ENCODE data around the gene C4orf50. TPM values are rescaled to one million over a fixed set of nuclear protein-coding genes. Genes with fewer than 3 reads are reported as not detected.
A peak's percentile ranks its signal among the peaks of the same experiment; 100 is the strongest.

C4orf50 gene
- total and polyA plus RNA-seq, 2 experiments from 2014 or later = 0.06 to 0.31 TPM

- TF ChIP-seq EZH2phosphoT487 (IDR thresholded peaks at IDR 0.05; ENCODE audit: unreplicated experiment) (no peak), CTCF (conservative IDR thresholded peaks at IDR 0.05; ENCODE audit: low read depth in 2 of 2) (peak; percentile 56 to 78)
- Histone ChIP-seq H3K4me1 (ENCODE audit: insufficient read depth) (no peaks in the 10 kb centered on the region), H3K9me2 (ENCODE audit: insufficient read depth) (no peaks in the 10 kb centered on the region), H3K27ac (ENCODE audit: low read depth) (no peak overlapping the region), H3K27me3 (ENCODE audit: insufficient read depth) (no peaks in the 10 kb centered on the region), H3F3A (replicated peaks; ENCODE audit: low read depth) (no peaks in the 10 kb centered on the region), H4K20me1 (replicated peaks; ENCODE audit: insufficient read depth) (no peaks in the 10 kb centered on the region), H3K36me3 (ENCODE audit: insufficient read depth) (no peaks in the 10 kb centered on the region), H3K4me2 (no peak overlapping the region), H2AFZ (no peak overlapping the region), H3K4me3 (no peak overlapping the region), H3K79me2 (replicated peaks; ENCODE audit: insufficient read depth) (no peaks in the 10 kb centered on the region)
- DNase-seq (ENCODE audit: low spot score) (peak; percentile 70), ATAC-seq (peak; percentile 94)
- Mint-ChIP-seq H3K27me3 (ENCODE audit: insufficient read depth, low read depth, poor library complexity) (peaks cover 2% of the 10 kb centered on the region), H3K4me3 (no peak overlapping the region), H3K9me3 (no peaks in the 10 kb centered on the region), H3K36me3 (ENCODE audit: low read depth) (no peaks in the 10 kb centered on the region), H3K4me1 (no peaks in the 10 kb centered on the region; the same call in 2 of the 3 replicates), H3K27ac (no peak overlapping the region)
Measured at GRCh38 chr4:6044805-6045204, 26.6 kb upstream of the C4orf50 start.

DNA sequence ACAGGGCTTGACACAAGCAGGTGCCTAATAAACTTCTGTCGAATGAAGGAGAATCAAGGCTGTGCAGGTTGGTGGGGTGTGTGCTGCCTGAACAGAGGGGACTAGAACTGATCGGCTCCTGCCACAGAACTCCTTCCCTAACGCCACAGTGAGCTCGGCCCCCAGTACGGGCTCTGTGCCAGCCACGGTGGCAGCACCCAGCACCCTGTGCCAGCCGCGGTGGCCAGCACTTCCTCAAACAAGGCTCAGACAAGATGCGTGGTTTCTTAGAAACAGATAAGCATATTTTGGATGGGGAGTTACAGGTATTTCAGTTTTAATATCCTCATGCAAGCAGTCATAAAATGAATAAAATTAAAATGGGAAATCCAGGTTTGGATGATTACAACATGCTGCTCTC is 26.0 kb upstream of the C4orf50 start:
- Histone ChIP-seq H3K4me3 (no peak overlapping the region), H3K4me1 (ENCODE audit: insufficient read depth) (no peaks in the 10 kb centered on the region), H4K20me1 (replicated peaks; ENCODE audit: insufficient read depth) (no peaks in the 10 kb centered on the region), H3K27me3 (ENCODE audit: insufficient read depth) (no peaks in the 10 kb centered on the region), H3K36me3 (ENCODE audit: insufficient read depth) (no peaks in the 10 kb centered on the region), H3K27ac (ENCODE audit: low read depth) (no peak overlapping the region), H3K4me2 (no peak overlapping the region), H2AFZ (no peak overlapping the region), H3K9me2 (ENCODE audit: insufficient read depth) (no peaks in the 10 kb centered on the region), H3F3A (replicated peaks; ENCODE audit: low read depth) (no peaks in the 10 kb centered on the region), H3K79me2 (replicated peaks; ENCODE audit: insufficient read depth) (no peaks in the 10 kb centered on the region)
- Mint-ChIP-seq H3K27ac (no peak overlapping the region), H3K9me3 (no peaks in the 10 kb centered on the region), H3K36me3 (ENCODE audit: low read depth) (no peaks in the 10 kb centered on the region), H3K4me3 (no peak overlapping the region), H3K27me3 (ENCODE audit: insufficient read depth, low read depth, poor library complexity) (peaks cover 2% of the 10 kb centered on the region), H3K4me1 (no peaks in the 10 kb centered on the region; the same call in 2 of the 3 replicates)
- no peak for ATAC-seq
- no peak for DNase-seq (ENCODE audit: low spot score)
- TF ChIP-seq JUNB (IDR thresholded peaks at IDR 0.05; ENCODE audit: unreplicated experiment) = no peak
- TF ChIP-seq POLR2AphosphoS5 (IDR thresholded peaks at IDR 0.05; ENCODE audit: low read depth) = no peak
- no peak for TF ChIP-seq ETS1 (IDR thresholded peaks at IDR 0.05)
- TF ChIP-seq EZH2phosphoT487 (IDR thresholded peaks at IDR 0.05; ENCODE audit: unreplicated experiment) = no peak
- no peak for TF ChIP-seq EZH2 (IDR thresholded peaks at IDR 0.05; ENCODE audit: low read depth, unreplicated experiment)
- TF ChIP-seq CREB1 (CRISPR knock-in tag; IDR thresholded peaks at IDR 0.05; ENCODE audit: low read depth) = no peak
- TF ChIP-seq ZNF331 (CRISPR knock-in tag; IDR thresholded peaks at IDR 0.05; ENCODE audit: low read depth) = no peak
- TF ChIP-seq, protein P1, sequence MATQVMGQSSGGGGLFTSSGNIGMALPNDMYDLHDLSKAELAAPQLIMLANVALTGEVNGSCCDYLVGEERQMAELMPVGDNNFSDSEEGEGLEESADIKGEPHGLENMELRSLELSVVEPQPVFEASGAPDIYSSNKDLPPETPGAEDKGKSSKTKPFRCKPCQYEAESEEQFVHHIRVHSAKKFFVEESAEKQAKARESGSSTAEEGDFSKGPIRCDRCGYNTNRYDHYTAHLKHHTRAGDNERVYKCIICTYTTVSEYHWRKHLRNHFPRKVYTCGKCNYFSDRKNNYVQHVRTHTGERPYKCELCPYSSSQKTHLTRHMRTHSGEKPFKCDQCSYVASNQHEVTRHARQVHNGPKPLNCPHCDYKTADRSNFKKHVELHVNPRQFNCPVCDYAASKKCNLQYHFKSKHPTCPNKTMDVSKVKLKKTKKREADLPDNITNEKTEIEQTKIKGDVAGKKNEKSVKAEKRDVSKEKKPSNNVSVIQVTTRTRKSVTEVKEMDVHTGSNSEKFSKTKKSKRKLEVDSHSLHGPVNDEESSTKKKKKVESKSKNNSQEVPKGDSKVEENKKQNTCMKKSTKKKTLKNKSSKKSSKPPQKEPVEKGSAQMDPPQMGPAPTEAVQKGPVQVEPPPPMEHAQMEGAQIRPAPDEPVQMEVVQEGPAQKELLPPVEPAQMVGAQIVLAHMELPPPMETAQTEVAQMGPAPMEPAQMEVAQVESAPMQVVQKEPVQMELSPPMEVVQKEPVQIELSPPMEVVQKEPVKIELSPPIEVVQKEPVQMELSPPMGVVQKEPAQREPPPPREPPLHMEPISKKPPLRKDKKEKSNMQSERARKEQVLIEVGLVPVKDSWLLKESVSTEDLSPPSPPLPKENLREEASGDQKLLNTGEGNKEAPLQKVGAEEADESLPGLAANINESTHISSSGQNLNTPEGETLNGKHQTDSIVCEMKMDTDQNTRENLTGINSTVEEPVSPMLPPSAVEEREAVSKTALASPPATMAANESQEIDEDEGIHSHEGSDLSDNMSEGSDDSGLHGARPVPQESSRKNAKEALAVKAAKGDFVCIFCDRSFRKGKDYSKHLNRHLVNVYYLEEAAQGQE (IDR thresholded peaks at IDR 0.05; ENCODE audit: unreplicated experiment) = no peak
- TF ChIP-seq ZNF114 (CRISPR knock-in tag; IDR thresholded peaks at IDR 0.05) = no peak
- no peak for TF ChIP-seq NANOG (IDR thresholded peaks at IDR 0.05; ENCODE audit: borderline replicate concordance)
- no peak for TF ChIP-seq CTCF (conservative IDR thresholded peaks at IDR 0.05; ENCODE audit: low read depth in 2 of 2)
- TF ChIP-seq STAT1 (IDR thresholded peaks at IDR 0.05; ENCODE audit: unreplicated experiment) = no peak

All from GM23338 (cell line).